GM18907 (cell line): ENCODE data around the gene IFI44L.

Experiments
- ATAC-seq: cut with Tn5 transposase; IDR thresholded peaks from one replicate; pipeline ENCODE4 v1.9.1; 2021; ENCODE audit warnings: mild to moderate bottlenecking, moderate library complexity; ENCODE audit not compliant: unreplicated experiment

Gene IFI44L

GRCh38 chr1:78687315-78687714 lies 67.1 kb downstream of the IFI44L start:
- ATAC-seq = no peak

- ATAC-seq = no peak
Measured at GRCh38 chr1:78687914-78688313, 67.7 kb downstream of the IFI44L start.

- no peak for ATAC-seq
Measured at GRCh38 chr1:78688697-78689096, 68.4 kb downstream of the IFI44L start.

- no peak for ATAC-seq
Measured at GRCh38 chr1:78690516-78690915, 70.3 kb downstream of the IFI44L start.

- no peak for ATAC-seq
Measured at GRCh38 chr1:78691995-78692747, 71.9 kb downstream of the IFI44L start.
